HEK293 (cell line): Measurements from ENCODE around the gene IGFN1.
"Not testable (repeated sequence)": the region's sequence is repeated elsewhere in the genome, so short reads cannot be mapped to it uniquely, and the experiment has no call there.

Experiments used
- CTCF ChIA-PET: fragments of 350-600 bp; formaldehyde crosslinking; extraction: SDS; loops from one replicate; lab custom pipeline; 2021; ENCODE audit warnings: antibody characterized with exemption; lab: Yijun Ruan, JAX
- POLR2A ChIA-PET: fragments of 300-600 bp; formaldehyde crosslinking; extraction: SDS; loops from one replicate; lab custom pipeline; 2020; ENCODE audit warnings: antibody characterized with exemption, inconsistent platforms; lab: Yijun Ruan, JAX
- H3K27ac ChIP-seq: fragments of 200-500 bp; sonication (Bioruptor generic); 2 replicates; pipeline ENCODE4 v1.5.1; 2014; ENCODE audit warnings: low read depth, low read length, control low read depth, inconsistent platforms; ENCODE audit errors: extremely low read depth
- H3K36me3 ChIP-seq, 2 experiments: fragments of 200-500 bp in 1 of 2; sonication (Bioruptor generic) in 1 of 2; 1 replicate in 1 of 2; 2 replicates in 1 of 2; pipeline ENCODE4 v1.5.1; 2014 to 2017; ENCODE audit warnings: inconsistent platforms in 2 of 2, low read length in 2 of 2; ENCODE audit not compliant: control insufficient read depth in 2 of 2, insufficient read depth in 1 of 2
- H3K4me1 ChIP-seq: fragments of 200-500 bp; sonication (Bioruptor generic); 2 replicates; pipeline ENCODE4 v1.5.1; 2014; ENCODE audit warnings: mild to moderate bottlenecking, low read length, inconsistent platforms; ENCODE audit not compliant: control insufficient read depth, insufficient read depth
- H3K4me3 ChIP-seq: 2 replicates; pipeline ENCODE4 v1.5.1; 2011; ENCODE audit warnings: low read depth, mild to moderate bottlenecking, control low read depth, low read length, moderate library complexity
- H3K9me3 ChIP-seq: fragments of 200-500 bp; sonication (Bioruptor generic); 2 replicates; pipeline ENCODE4 v1.5.1; 2014; ENCODE audit warnings: low read depth, low read length, inconsistent platforms; ENCODE audit not compliant: control insufficient read depth, insufficient read depth
- GFI1B ChIP-seq: fragments of 450-650 bp; formaldehyde crosslinking; IDR thresholded peaks from 2 replicates; pipeline ENCODE4 v1.5.1; 2016; ENCODE audit warnings: missing biosample characterization, missing genetic modification characterization
- GLI4 ChIP-seq: fragments of 450-650 bp; formaldehyde crosslinking; IDR thresholded peaks from 2 replicates; pipeline ENCODE4 v1.5.1; 2016; ENCODE audit warnings: missing biosample characterization, missing genetic modification characterization
- SP3 ChIP-seq: fragments of 450-650 bp; formaldehyde crosslinking; IDR thresholded peaks from 2 replicates; pipeline ENCODE4 v1.5.1; 2016; ENCODE audit warnings: missing biosample characterization, missing genetic modification characterization
- WT1 ChIP-seq: fragments of 450-650 bp; formaldehyde crosslinking; IDR thresholded peaks from 2 replicates; pipeline ENCODE4 v1.5.1; 2016; ENCODE audit warnings: missing biosample characterization, missing genetic modification characterization
- ZBTB1 ChIP-seq: fragments of 450-650 bp; formaldehyde crosslinking; IDR thresholded peaks from 2 replicates; pipeline ENCODE4 v1.5.1; 2016; ENCODE audit warnings: missing biosample characterization, missing genetic modification characterization
- ZBTB20 ChIP-seq: fragments of 450-650 bp; formaldehyde crosslinking; IDR thresholded peaks from 2 replicates; pipeline ENCODE4 v1.5.1; 2016; ENCODE audit warnings: missing biosample characterization, missing genetic modification characterization
- ZNF132 ChIP-seq: fragments of 450-650 bp; formaldehyde crosslinking; IDR thresholded peaks from 2 replicates; pipeline ENCODE4 v1.5.1; 2017; ENCODE audit warnings: missing biosample characterization, missing genetic modification characterization, borderline replicate concordance
- ZNF16 ChIP-seq: fragments of 450-650 bp; formaldehyde crosslinking; IDR thresholded peaks from 2 replicates; pipeline ENCODE4 v1.5.1; 2016; ENCODE audit warnings: low read depth, missing biosample characterization, missing genetic modification characterization
- ZNF175 ChIP-seq: fragments of 450-650 bp; formaldehyde crosslinking; IDR thresholded peaks from 2 replicates; pipeline ENCODE4 v1.5.1; 2016; ENCODE audit warnings: missing biosample characterization, missing genetic modification characterization
- ZNF311 ChIP-seq: fragments of 450-650 bp; formaldehyde crosslinking; IDR thresholded peaks from 2 replicates; pipeline ENCODE4 v1.5.1; 2017; ENCODE audit warnings: missing biosample characterization, missing genetic modification characterization, borderline replicate concordance
- ZNF394 ChIP-seq: fragments of 450-650 bp; formaldehyde crosslinking; IDR thresholded peaks from 2 replicates; pipeline ENCODE4 v1.5.1; 2016; ENCODE audit warnings: missing biosample characterization, missing genetic modification characterization, mild to moderate bottlenecking, moderate library complexity, borderline replicate concordance
- ZNF426 ChIP-seq: fragments of 450-650 bp; formaldehyde crosslinking; IDR thresholded peaks from 2 replicates; pipeline ENCODE4 v1.5.1; 2017; ENCODE audit warnings: missing biosample characterization, missing genetic modification characterization, mild to moderate bottlenecking, inconsistent platforms, moderate library complexity
- ZNF48 ChIP-seq: fragments of 450-650 bp; formaldehyde crosslinking; IDR thresholded peaks from 2 replicates; pipeline ENCODE4 v1.5.1; 2016; ENCODE audit warnings: missing biosample characterization, missing genetic modification characterization
- ZNF514 ChIP-seq: fragments of 450-650 bp; formaldehyde crosslinking; IDR thresholded peaks from 2 replicates; pipeline ENCODE4 v1.5.1; 2016; ENCODE audit warnings: missing biosample characterization, missing genetic modification characterization
- ZNF571 ChIP-seq: fragments of 450-650 bp; formaldehyde crosslinking; IDR thresholded peaks from 2 replicates; pipeline ENCODE4 v1.5.0; 2017; ENCODE audit warnings: missing biosample characterization, missing genetic modification characterization
- ZNF701 ChIP-seq: fragments of 450-650 bp; formaldehyde crosslinking; IDR thresholded peaks from 2 replicates; pipeline ENCODE4 v1.5.1; 2016; ENCODE audit warnings: missing biosample characterization, missing genetic modification characterization
- TF ChIP-seq, protein P1 (sequence below): fragments of 450-650 bp; formaldehyde crosslinking; IDR thresholded peaks from 2 replicates; pipeline ENCODE4 v1.5.1; 2016; ENCODE audit warnings: missing biosample characterization, missing genetic modification characterization
- TF ChIP-seq, protein P2 (sequence below): fragments of 450-650 bp; formaldehyde crosslinking; IDR thresholded peaks from 2 replicates; pipeline ENCODE4 v1.5.1; 2016; ENCODE audit warnings: missing biosample characterization, missing genetic modification characterization, borderline replicate concordance
- TF ChIP-seq, protein P3 (sequence below): fragments of 450-650 bp; formaldehyde crosslinking; IDR thresholded peaks from 2 replicates; pipeline ENCODE4 v1.5.1; 2016; ENCODE audit warnings: missing biosample characterization, missing genetic modification characterization

Gene IGFN1

DNA sequence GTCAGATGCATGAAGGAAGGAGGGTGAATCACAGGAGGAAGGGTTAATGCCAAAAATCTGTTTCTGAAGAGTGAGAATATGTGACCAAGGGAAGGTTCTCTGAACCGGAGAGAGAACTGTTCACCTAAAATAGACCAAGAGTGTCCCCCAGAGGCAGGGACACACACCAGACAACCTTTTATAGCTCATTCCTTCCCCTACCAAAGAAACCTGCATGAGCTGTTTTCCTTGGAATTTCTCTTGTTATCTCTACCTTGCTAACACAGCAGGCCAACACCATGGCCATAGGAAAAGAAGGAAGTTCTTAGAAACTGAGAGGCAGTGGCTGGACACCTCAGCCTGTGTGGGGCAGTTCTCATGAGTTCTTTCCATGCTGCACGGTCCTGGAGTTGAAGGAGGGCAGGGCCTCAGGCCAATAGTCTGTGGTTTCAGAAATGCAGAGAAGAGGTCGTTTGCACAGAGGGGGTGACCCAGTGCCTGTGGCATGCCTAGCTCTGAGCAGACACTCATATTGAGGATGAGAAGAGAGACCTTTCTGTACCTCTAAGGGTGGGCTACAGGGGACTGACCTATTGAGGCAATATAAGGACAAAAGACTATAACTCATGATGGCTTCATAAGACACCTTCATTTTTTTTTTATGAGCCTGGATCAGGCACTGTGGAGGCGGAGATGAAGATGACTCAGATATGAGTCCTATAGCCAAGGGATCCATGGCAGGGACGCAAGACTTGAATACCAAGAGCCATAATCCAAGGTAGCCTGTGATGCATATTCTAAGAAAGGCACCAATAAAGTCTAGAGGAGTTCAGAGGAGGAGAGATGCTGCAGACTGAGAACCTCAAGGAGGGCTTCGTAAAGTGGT, 39.4 kb downstream of the IGFN1 start:
- ChIA-PET POLR2A (no interaction called here), CTCF (interaction anchor here (0.6 to 1.8 kb wide), 9 partner anchors 8 to 250 kb away, joined by 3 to 7 read pairs (median 4); no protein-coding TSS in a partner anchor)
- TF ChIP-seq SP3 (tag by site-specific recombination) (no peak), ZNF311 (no peak), ZNF175 (tag by site-specific recombination) (no peak), ZNF394 (tag by site-specific recombination) (no peak), ZBTB20 (tag by site-specific recombination) (no peak), ZBTB1 (no peak), ZNF571 (no peak)
- TF ChIP-seq, protein P1, sequence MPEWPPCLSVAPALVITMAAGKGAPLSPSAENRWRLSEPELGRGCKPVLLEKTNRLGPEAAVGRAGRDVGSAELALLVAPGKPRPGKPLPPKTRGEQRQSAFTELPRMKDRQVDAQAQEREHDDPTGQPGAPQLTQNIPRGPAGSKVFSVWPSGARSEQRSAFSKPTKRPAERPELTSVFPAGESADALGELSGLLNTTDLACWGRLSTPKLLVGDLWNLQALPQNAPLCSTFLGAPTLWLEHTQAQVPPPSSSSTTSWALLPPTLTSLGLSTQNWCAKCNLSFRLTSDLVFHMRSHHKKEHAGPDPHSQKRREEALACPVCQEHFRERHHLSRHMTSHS (tag by site-specific recombination): no peak
- Histone ChIP-seq H3K9me3 (no peaks in the 10 kb centered on the region), H3K27ac (no peak overlapping the region), H3K4me3 (no peak overlapping the region), H3K4me1 (no peaks in the 10 kb centered on the region), H3K36me3 (no peaks in the 10 kb centered on the region)

DNA sequence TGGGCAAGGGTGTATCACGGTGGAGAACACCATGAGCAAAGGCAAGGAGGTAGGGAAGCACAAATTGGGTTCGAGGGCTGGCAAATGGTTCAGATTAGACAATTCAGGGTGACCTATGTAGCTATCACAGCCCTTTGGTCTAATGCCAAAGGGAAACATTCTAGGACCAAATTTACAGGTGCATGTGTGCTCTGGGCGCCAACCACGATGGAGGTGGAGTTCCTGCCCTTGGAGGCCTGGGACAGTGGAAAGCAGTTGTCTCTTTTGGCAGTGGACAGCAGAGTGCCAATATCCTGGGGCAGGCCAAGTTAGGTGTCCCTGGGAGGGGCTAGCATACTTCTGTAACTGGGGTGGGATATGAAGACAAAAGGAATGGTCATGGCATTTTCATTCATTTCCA, 40.1 kb downstream of the IGFN1 start:
- POLR2A ChIA-PET: no interaction called here
- CTCF ChIA-PET: interaction anchor here (0.6 to 1.6 kb wide), 5 partner anchors 9 to 254 kb away, joined by 3 to 7 read pairs (median 3); no protein-coding TSS in a partner anchor
- Histone ChIP-seq H3K4me1 (no peaks in the 10 kb centered on the region), H3K4me3 (no peak overlapping the region), H3K36me3 (no peaks in the 10 kb centered on the region), H3K9me3 (no peaks in the 10 kb centered on the region), H3K27ac (no peak overlapping the region)
- TF ChIP-seq ZNF16 (tag by site-specific recombination) (no peak), ZNF426 (tag by site-specific recombination) (no peak), GFI1B (tag by site-specific recombination) (no peak), GLI4 (tag by site-specific recombination) (no peak), ZNF514 (no peak), ZNF701 (tag by site-specific recombination) (no peak), ZNF48 (tag by site-specific recombination) (no peak), ZNF132 (tag by site-specific recombination) (no peak), WT1 (no peak)
- TF ChIP-seq, protein P2, sequence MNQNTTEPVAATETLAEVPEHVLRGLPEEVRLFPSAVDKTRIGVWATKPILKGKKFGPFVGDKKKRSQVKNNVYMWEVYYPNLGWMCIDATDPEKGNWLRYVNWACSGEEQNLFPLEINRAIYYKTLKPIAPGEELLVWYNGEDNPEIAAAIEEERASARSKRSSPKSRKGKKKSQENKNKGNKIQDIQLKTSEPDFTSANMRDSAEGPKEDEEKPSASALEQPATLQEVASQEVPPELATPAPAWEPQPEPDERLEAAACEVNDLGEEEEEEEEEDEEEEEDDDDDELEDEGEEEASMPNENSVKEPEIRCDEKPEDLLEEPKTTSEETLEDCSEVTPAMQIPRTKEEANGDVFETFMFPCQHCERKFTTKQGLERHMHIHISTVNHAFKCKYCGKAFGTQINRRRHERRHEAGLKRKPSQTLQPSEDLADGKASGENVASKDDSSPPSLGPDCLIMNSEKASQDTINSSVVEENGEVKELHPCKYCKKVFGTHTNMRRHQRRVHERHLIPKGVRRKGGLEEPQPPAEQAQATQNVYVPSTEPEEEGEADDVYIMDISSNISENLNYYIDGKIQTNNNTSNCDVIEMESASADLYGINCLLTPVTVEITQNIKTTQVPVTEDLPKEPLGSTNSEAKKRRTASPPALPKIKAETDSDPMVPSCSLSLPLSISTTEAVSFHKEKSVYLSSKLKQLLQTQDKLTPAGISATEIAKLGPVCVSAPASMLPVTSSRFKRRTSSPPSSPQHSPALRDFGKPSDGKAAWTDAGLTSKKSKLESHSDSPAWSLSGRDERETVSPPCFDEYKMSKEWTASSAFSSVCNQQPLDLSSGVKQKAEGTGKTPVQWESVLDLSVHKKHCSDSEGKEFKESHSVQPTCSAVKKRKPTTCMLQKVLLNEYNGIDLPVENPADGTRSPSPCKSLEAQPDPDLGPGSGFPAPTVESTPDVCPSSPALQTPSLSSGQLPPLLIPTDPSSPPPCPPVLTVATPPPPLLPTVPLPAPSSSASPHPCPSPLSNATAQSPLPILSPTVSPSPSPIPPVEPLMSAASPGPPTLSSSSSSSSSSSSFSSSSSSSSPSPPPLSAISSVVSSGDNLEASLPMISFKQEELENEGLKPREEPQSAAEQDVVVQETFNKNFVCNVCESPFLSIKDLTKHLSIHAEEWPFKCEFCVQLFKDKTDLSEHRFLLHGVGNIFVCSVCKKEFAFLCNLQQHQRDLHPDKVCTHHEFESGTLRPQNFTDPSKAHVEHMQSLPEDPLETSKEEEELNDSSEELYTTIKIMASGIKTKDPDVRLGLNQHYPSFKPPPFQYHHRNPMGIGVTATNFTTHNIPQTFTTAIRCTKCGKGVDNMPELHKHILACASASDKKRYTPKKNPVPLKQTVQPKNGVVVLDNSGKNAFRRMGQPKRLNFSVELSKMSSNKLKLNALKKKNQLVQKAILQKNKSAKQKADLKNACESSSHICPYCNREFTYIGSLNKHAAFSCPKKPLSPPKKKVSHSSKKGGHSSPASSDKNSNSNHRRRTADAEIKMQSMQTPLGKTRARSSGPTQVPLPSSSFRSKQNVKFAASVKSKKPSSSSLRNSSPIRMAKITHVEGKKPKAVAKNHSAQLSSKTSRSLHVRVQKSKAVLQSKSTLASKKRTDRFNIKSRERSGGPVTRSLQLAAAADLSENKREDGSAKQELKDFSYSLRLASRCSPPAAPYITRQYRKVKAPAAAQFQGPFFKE (tag by site-specific recombination): no peak
- TF ChIP-seq, protein P3, sequence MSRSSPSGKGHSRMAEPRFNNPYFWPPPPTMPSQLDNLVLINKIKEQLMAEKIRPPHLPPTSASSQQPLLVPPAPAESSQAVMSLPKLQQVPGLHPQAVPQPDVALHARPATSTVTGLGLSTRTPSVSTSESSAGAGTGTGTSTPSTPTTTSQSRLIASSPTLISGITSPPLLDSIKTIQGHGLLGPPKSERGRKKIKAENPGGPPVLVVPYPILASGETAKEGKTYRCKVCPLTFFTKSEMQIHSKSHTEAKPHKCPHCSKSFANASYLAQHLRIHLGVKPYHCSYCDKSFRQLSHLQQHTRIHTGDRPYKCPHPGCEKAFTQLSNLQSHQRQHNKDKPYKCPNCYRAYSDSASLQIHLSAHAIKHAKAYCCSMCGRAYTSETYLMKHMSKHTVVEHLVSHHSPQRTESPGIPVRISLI (tag by site-specific recombination): no peak

DNA sequence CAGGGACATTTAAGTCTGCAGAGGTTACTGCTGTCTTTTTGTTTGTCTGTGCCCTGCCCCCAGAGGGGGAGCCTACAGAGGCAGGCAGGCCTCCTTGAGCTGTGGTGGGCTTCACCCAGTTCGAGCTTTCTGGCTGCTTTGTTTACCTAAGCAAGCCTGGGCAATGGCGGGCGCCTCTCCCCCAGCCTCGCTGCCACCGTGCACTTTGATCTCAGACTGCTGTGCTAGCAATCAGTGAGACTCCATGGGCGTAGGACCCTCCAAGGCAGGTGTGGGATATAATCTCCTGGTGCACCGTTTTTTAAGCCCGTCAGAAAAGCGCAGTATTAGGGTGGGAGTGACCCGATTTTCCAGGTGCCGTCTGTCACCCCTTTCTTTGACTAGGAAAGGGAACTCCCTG, 49.0 kb downstream of the IGFN1 start:
- H3K4me3 ChIP-seq, POLR2A ChIA-PET, CTCF ChIA-PET, H3K27ac ChIP-seq, H3K36me3 ChIP-seq, H3K9me3 ChIP-seq, H3K4me1 ChIP-seq: not testable (repeated sequence)
